Lung (tissue), 12 donors: ENCODE data around the gene ADD2. TPM values are rescaled to one million over a fixed set of nuclear protein-coding genes. Genes with fewer than 3 reads are reported as not detected.
"Not testable (repeated sequence)": the region's sequence is repeated elsewhere in the genome, so short reads cannot be mapped to it uniquely, and the experiment has no call there.

ENCODE experiments used
- ATAC-seq: fragments of 200-7000 bp; cut with Tn5 transposase; one replicate; pipeline ENCODE4 v1.9.1; 2020; ENCODE audit warnings: moderate number of reproducible peaks; ENCODE audit not compliant: insufficient read depth, low FRiP score
- DNase-seq, 3 donors: peaks; one replicate each; pipeline ENCODE4 v3.0.0-alpha.2; 2013 to 2017
- H3K27ac ChIP-seq, 2 donors: one replicate each; pipeline ENCODE4 v1.5.1; 2013; ENCODE audit warnings: mild to moderate bottlenecking in 2 of 2, moderate library complexity in 2 of 2, control low read depth in 1 of 2, inconsistent platforms in 1 of 2, low read depth in 1 of 2, low read length in 1 of 2
- H3K27me3 ChIP-seq, 3 donors: one replicate each; pipeline ENCODE4 v1.5.1; 2013; ENCODE audit warnings: low read length in 2 of 3; ENCODE audit not compliant: control insufficient read depth in 3 of 3, insufficient read depth in 3 of 3
- H3K36me3 ChIP-seq, 4 donors: one replicate each; pipeline ENCODE4 v1.5.1; 2013; ENCODE audit warnings: low read length in 4 of 4, mild to moderate bottlenecking in 1 of 4, moderate library complexity in 1 of 4; ENCODE audit not compliant: control insufficient read depth in 4 of 4, insufficient read depth in 4 of 4
- H3K4me1 ChIP-seq, 5 donors: one replicate each; pipeline ENCODE4 v1.5.1; 2013; ENCODE audit warnings: low read length in 5 of 5, mild to moderate bottlenecking in 2 of 5, moderate library complexity in 1 of 5; ENCODE audit not compliant: control insufficient read depth in 5 of 5, insufficient read depth in 5 of 5
- H3K4me3 ChIP-seq: one replicate; pipeline ENCODE4 v1.5.1; 2013; ENCODE audit warnings: mild to moderate bottlenecking, control low read depth, moderate library complexity
- H3K9ac ChIP-seq, 2 donors: one replicate each; pipeline ENCODE4 v1.5.1; 2013; ENCODE audit warnings: low read length in 2 of 2, control low read depth in 1 of 2; ENCODE audit not compliant: insufficient read depth in 1 of 2
- H3K9me3 ChIP-seq, 4 donors: one replicate each; pipeline ENCODE4 v1.5.1; 2013; ENCODE audit warnings: low read length in 3 of 4, mild to moderate bottlenecking in 1 of 4, moderate library complexity in 1 of 4; ENCODE audit not compliant: control insufficient read depth in 4 of 4, insufficient read depth in 3 of 4
- WGBS, 2 donors: extraction: QIAGEN DNeasy Blood & Tissue Kit; methylation state at CpG; one replicate each; pipeline ENCODE4 v1.1.7; 2013; 5-methylcytosine and 5-hydroxymethylcytosine counted together
- polyA plus RNA-seq, 2 donors: library from polyadenylated mRNA; stranded (reverse); fragments of 200-250 nt; gene quantifications; one replicate each; pipeline ENCODE4 v1.2.1, GENCODE V29; 2013
- total RNA-seq, 2 donors: library from RNA; depleted of rRNA in 1 of 2; stranded (reverse); fragments of >200 nt in 1 of 2; gene quantifications; one replicate each; pipeline ENCODE4 v1.2.1, GENCODE V29; 2014 to 2021
- TF ChIP-seq, protein P1 (sequence below): IDR thresholded peaks from 2 replicates; pipeline ENCODE4 v1.5.1; 2012; ENCODE audit warnings: mild to moderate bottlenecking; ENCODE audit errors: control extremely low read depth, extremely low read depth
- donor health status: control.
- donor health status: control.
- donor health status: Bipolar disorder and iron deficiency.
- donor health status: healthy.
- donor health status: DM: yes; HTN: yes; CAD: no.

The ADD2 gene
- total and polyA plus RNA-seq, 4 donors = 0.35 to 5.9 (median 1.8) TPM

GRCh38 chr2:70626254-70626990, 141.6 kb downstream of the ADD2 start:
- peaks cover 0 to 22% (median 9%) of the 10 kb centered on the region in 5 donors for H3K4me1 ChIP-seq
- H3K9ac ChIP-seq = no peak overlapping the region
- ATAC-seq = no peak
- DNase-seq = peak in 1 of 3 donors; percentile 7
- no peaks in the 10 kb centered on the region for H3K27me3 ChIP-seq
- whole genome bisulfite sequencing, 2 donors = 67 to 77% methylated on average over 13 of the region's 13 CpGs
- TF ChIP-seq, protein P1, sequence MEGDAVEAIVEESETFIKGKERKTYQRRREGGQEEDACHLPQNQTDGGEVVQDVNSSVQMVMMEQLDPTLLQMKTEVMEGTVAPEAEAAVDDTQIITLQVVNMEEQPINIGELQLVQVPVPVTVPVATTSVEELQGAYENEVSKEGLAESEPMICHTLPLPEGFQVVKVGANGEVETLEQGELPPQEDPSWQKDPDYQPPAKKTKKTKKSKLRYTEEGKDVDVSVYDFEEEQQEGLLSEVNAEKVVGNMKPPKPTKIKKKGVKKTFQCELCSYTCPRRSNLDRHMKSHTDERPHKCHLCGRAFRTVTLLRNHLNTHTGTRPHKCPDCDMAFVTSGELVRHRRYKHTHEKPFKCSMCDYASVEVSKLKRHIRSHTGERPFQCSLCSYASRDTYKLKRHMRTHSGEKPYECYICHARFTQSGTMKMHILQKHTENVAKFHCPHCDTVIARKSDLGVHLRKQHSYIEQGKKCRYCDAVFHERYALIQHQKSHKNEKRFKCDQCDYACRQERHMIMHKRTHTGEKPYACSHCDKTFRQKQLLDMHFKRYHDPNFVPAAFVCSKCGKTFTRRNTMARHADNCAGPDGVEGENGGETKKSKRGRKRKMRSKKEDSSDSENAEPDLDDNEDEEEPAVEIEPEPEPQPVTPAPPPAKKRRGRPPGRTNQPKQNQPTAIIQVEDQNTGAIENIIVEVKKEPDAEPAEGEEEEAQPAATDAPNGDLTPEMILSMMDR = no peak
- no peaks in the 10 kb centered on the region for H3K36me3 ChIP-seq
- no peak overlapping the region for H3K27ac ChIP-seq
- H3K4me3 ChIP-seq = no peak overlapping the region
- no peaks in the 10 kb centered on the region for H3K9me3 ChIP-seq

- H3K36me3 ChIP-seq, ATAC-seq, H3K9me3 ChIP-seq, H3K27ac ChIP-seq, H3K9ac ChIP-seq, H3K27me3 ChIP-seq, H3K4me1 ChIP-seq, DNase-seq, H3K4me3 ChIP-seq: not testable (repeated sequence)
- 86 to 94% methylated on average over 6 of the region's 6 CpGs for WGBS, 2 donors
These were observed 146.5 kb downstream of the ADD2 start for GRCh38 chr2:70621536-70621935.

GRCh38 chr2:70620020-70620419, 148.0 kb downstream of the ADD2 start:
- TF ChIP-seq, protein P1 = no peak
- 83 to 90% methylated on average over 6 of the region's 6 CpGs for WGBS, 2 donors
- DNase-seq (no peak), ATAC-seq (no peak)
- Histone ChIP-seq H3K27ac (no peak overlapping the region), H3K36me3 (no peaks in the 10 kb centered on the region), H3K4me3 (no peak overlapping the region), H3K27me3 (peaks cover 0 to 9% (median 0%) of the 10 kb centered on the region in 3 donors), H3K9ac (no peak overlapping the region), H3K4me1 (no peaks in the 10 kb centered on the region), H3K9me3 (peaks cover 0 to 2% (median 0%) of the 10 kb centered on the region in 4 donors)

- ATAC-seq = no peak
- Histone ChIP-seq H3K36me3 (no peaks in the 10 kb centered on the region), H3K4me1 (no peaks in the 10 kb centered on the region), H3K9me3 (peaks cover 0 to 2% (median 0%) of the 10 kb centered on the region in 4 donors), H3K9ac (no peak overlapping the region), H3K27me3 (peaks cover 0 to 9% (median 0%) of the 10 kb centered on the region in 3 donors), H3K27ac (no peak overlapping the region), H3K4me3 (no peak overlapping the region)
- TF ChIP-seq, protein P1 = no peak
- DNase-seq = no peak
- WGBS, 2 donors = 63 to 82% methylated on average over 3 of the region's 3 CpGs
These were observed 148.8 kb downstream of the ADD2 start for GRCh38 chr2:70619167-70619566.
